Activated CD4-positive, alpha-beta T cell treated with anti-CD3 and anti-CD28 coated beads for 36 hours (primary cell): ENCODE data around the gene LNX1. TPM values are rescaled to one million over a fixed set of nuclear protein-coding genes. Genes with fewer than 3 reads are reported as not detected.

Source experiments
- ATAC-seq: fragments of 200-7000 bp; cut with Tn5 transposase; one replicate; pipeline ENCODE4 v1.10.0; 2021; ENCODE audit warnings: mild to moderate bottlenecking, moderate library complexity
- CTCF ChIA-PET: fragments of 350-600 bp; sonication (Branson Sonifier 250); formaldehyde crosslinking; loops from one replicate; lab custom pipeline; 2021; ENCODE audit warnings: antibody characterized with exemption; lab: Charles Lee
- POLR2A ChIA-PET: fragments of 350-600 bp; sonication (Branson Sonifier 250); formaldehyde crosslinking; loops from one replicate; lab custom pipeline; 2021; ENCODE audit warnings: antibody characterized with exemption, inconsistent platforms; lab: Charles Lee
- DNase-seq: peaks from one replicate; pipeline ENCODE4 v3.0.0-alpha.2; 2020
- H3K27ac Mint-ChIP-seq: one replicate; pipeline ENCODE4 v1.8.0; 2021; ENCODE audit warnings: mixed read lengths
- H3K27me3 Mint-ChIP-seq: one replicate; pipeline ENCODE4 v1.8.0; 2021; ENCODE audit warnings: mixed read lengths
- H3K36me3 Mint-ChIP-seq: one replicate; pipeline ENCODE4 v1.8.0; 2021; ENCODE audit warnings: low read depth, mixed read lengths
- H3K4me1 Mint-ChIP-seq: one replicate; pipeline ENCODE4 v1.8.0; 2021; ENCODE audit warnings: mixed read lengths
- H3K4me3 Mint-ChIP-seq: one replicate; pipeline ENCODE4 v1.8.0; 2021; ENCODE audit warnings: mild to moderate bottlenecking, moderate library complexity, mixed read lengths
- H3K9me3 Mint-ChIP-seq: one replicate; pipeline ENCODE4 v1.8.0; 2021; ENCODE audit warnings: low read depth, mixed read lengths
- intact Hi-C, 2 experiments: fragments of 100-400 bp; cut with DNase I in 1 of 2; cut with micrococcal nuclease in 1 of 2; formaldehyde crosslinking; loops; one replicate each; pipeline versions ENCODE4 v1.14.2 to v1.15.1; 2022 to 2024; cut with DNase I, micrococcal nuclease
- total RNA-seq, 2 experiments: library from RNA; stranded (reverse); gene quantifications; one replicate each; pipeline ENCODE4 v1.2.3, GENCODE V29; 2021

Gene LNX1
- total RNA-seq, result not detected

DNA sequence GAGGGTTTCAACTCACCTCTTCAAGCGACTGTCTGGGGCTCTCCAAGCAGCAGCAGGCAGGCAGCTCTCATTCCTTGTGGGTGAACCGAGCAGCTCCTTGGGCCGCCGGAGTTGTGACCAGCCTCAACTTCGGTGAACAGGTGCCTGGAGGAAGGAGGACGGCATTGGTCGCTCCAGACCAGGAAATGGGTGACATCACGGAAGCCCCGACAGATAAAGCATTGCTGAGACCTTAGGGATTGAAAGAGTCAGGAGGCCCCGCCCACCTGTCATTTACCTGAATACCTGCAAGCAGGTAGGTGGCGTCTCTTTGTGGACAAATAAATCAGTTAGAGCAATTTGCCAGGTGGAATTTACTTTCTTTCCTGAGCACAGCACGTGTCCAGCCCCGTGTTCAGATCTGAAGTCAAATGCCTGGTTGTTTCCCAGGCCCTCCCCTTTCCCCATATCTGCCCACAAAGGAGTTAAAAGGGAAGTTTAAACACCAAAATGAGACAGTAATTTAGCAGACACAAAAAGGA lies at the start of gene LNX1:
TSS of gene LNX1 (minus strand) at position 115 of the 521 bp plus-strand sequence. CDS start 17,484 bp downstream, outside the sequence.
- H3K9me3 Mint-ChIP-seq, result no peaks in the 10 kb centered on the region
- peaks cover 9% of the 10 kb centered on the region for H3K4me1 Mint-ChIP-seq
- no peak within 1 kb of the TSS for H3K4me3 Mint-ChIP-seq
- CTCF ChIA-PET, result no interaction called here
- no peak within 1 kb of the TSS for H3K27ac Mint-ChIP-seq
- H3K36me3 Mint-ChIP-seq, result no peaks in the 10 kb centered on the region
- DNase-seq (no peak), ATAC-seq (no peak)
- intact Hi-C loops, result loop anchor here in 1 of 2 experiments (10.0 kb wide), 1 partner anchor 643 kb away; no protein-coding TSS in a partner anchor
- peaks cover 32% of the 10 kb centered on the region for H3K27me3 Mint-ChIP-seq
- POLR2A ChIA-PET, result no interaction called here

DNA sequence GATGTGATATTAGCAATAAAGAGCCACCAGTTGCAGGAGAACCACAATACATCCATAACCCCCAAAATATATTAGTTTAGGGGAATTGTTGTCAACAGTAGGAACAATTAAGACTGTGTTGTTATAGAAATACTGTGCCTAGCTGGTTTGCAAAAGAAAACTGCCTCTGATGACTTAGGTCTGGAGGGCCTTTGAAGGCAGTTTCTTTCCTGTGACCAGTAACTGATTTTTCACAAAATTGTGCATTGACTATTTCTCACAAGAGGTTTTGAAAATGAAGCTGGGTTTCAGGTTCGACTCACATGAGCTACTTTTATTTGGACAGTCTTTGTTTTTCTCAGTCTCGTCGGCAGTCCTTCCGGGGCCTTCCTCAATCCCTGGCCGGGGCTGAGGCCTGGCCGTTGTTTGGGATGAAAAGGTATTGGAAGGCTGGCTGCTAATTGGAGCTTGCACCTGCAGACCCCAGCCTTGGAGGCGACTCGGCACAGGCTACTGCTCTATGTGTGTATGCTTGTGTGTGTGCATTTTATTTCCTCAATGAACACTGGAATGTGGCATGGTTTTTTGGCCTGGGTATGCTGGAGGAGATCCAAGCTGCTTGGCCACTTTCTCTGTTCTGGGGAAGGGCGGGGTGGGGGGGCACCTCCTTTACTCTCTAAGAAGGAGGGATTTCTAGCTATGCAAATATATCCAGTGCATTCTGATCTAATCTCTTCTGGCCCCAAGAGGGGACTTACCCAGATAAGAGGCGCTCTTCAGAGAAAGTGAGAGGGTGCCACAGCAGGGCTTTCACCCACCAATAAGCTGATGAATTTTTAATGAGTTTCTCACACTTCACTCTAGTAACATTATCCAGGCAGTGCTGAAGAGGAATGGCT lies 49.5 kb upstream of the LNX1 start:
- H3K27ac Mint-ChIP-seq, result no peak overlapping the region
- CTCF ChIA-PET, result interaction anchor here (0.7 kb wide), 1 partner anchor 88 kb away, joined by 3 read pairs; no protein-coding TSS in a partner anchor
- POLR2A ChIA-PET, result no interaction called here
- no peaks in the 10 kb centered on the region for H3K9me3 Mint-ChIP-seq
- intact Hi-C loops, result no loop called here
- ATAC-seq, result no peak
- H3K4me3 Mint-ChIP-seq, result no peak overlapping the region
- DNase-seq, result no peak
- no peaks in the 10 kb centered on the region for H3K36me3 Mint-ChIP-seq
- peaks cover 14% of the 10 kb centered on the region for H3K27me3 Mint-ChIP-seq
- H3K4me1 Mint-ChIP-seq, result no peaks in the 10 kb centered on the region

DNA sequence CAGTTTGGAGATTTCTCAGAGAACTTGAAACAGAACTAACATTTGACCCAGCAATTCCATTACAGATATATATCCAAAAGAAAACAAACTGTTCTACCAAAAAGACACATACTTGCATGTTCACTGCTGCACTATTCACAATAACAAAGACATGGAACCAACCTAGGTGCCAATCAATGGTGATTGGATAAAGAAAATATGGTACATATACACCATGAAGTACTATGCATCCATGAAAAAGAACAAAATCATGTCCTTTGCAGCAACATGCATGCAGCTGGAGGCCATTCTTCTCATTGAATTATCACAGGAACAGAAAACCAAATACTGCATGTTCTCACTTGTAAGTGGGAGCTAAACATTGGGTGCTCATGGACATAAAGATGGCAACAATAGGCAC lies 47.6 kb upstream of the LNX1 start:
- Mint-ChIP-seq H3K9me3 (no peaks in the 10 kb centered on the region), H3K27ac (no peak overlapping the region), H3K36me3 (no peaks in the 10 kb centered on the region), H3K4me1 (no peaks in the 10 kb centered on the region), H3K4me3 (no peak overlapping the region), H3K27me3 (peaks cover 16% of the 10 kb centered on the region)
- CTCF ChIA-PET, result no interaction called here
- POLR2A ChIA-PET, result no interaction called here
- ATAC-seq, result no peak
- intact Hi-C loops, result no loop called here
- no peak for DNase-seq

GRCh38 chr4:53637348-53637747 lies 46.1 kb upstream of the LNX1 start:
- H3K27ac Mint-ChIP-seq, result no peak overlapping the region
- no peak for ATAC-seq
- POLR2A ChIA-PET, result no interaction called here
- no peaks in the 10 kb centered on the region for H3K36me3 Mint-ChIP-seq
- no peak overlapping the region for H3K4me3 Mint-ChIP-seq
- CTCF ChIA-PET, result no interaction called here
- no peak for DNase-seq
- H3K9me3 Mint-ChIP-seq, result no peaks in the 10 kb centered on the region
- peaks cover 16% of the 10 kb centered on the region for H3K27me3 Mint-ChIP-seq
- intact Hi-C loops, result no loop called here
- no peaks in the 10 kb centered on the region for H3K4me1 Mint-ChIP-seq

DNA sequence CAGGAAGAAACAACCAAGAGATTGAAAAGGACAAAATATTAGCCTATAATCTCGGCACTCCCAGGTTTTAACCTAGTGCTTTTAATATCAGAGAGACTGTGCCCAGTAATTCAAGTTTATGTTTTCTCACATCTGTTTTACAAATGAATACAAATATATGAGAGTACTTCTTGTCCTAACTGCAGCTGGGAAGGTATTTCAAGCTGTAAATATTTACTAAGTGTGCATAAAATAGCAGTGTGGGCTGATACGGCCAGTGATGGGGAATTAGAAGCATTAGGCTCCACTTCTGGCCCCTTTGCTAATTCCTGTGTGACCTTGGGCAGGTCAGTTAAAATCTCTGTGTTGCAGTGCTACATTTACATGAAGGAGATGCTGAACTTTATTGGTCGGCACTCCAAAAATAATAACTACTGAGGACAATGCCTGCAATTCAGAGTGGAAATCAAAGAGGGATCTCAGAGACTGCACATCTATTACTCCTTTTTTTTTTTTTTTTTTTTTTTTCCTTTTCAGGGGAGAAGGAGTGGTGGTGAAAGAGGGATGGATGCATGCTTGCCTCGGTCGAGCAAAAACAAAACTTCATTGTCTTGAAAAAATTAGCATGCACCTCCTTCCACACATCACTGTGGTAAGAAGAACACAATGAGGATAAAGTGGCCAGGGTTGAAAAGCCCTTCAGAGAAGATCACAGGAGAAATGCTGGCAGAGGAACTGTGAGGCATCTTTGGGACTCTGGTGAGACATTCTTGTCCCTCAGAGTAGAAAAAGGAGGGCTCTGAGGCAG lies 44.6 kb upstream of the LNX1 start:
- no peak for ATAC-seq
- Mint-ChIP-seq H3K36me3 (no peaks in the 10 kb centered on the region), H3K4me1 (no peaks in the 10 kb centered on the region), H3K4me3 (no peak overlapping the region), H3K27ac (no peak overlapping the region), H3K9me3 (no peaks in the 10 kb centered on the region), H3K27me3 (peaks cover 16% of the 10 kb centered on the region)
- intact Hi-C loops, result no loop called here
- no peak for DNase-seq
- CTCF ChIA-PET, result interaction anchor here (0.6 to 1.2 kb wide), 2 partner anchors 9 to 318 kb away, joined by 3 read pairs; no protein-coding TSS in a partner anchor
- POLR2A ChIA-PET, result no interaction called here

- Mint-ChIP-seq H3K27ac (no peak overlapping the region), H3K4me3 (no peak overlapping the region), H3K36me3 (no peaks in the 10 kb centered on the region), H3K4me1 (no peaks in the 10 kb centered on the region), H3K9me3 (no peaks in the 10 kb centered on the region), H3K27me3 (peaks cover 15% of the 10 kb centered on the region)
- CTCF ChIA-PET, result no interaction called here
- POLR2A ChIA-PET, result no interaction called here
- ATAC-seq, result no peak
- no peak for DNase-seq
- intact Hi-C loops, result no loop called here
These were observed 42.3 kb upstream of the LNX1 start for GRCh38 chr4:53633608-53634007.

GRCh38 chr4:53629296-53629695 lies 38.0 kb upstream of the LNX1 start:
- Mint-ChIP-seq H3K4me3 (no peak overlapping the region), H3K27me3 (peaks cover 13% of the 10 kb centered on the region), H3K9me3 (peaks cover 1% of the 10 kb centered on the region), H3K4me1 (no peaks in the 10 kb centered on the region), H3K36me3 (no peaks in the 10 kb centered on the region), H3K27ac (no peak overlapping the region)
- ChIA-PET CTCF (no interaction called here), POLR2A (no interaction called here)
- intact Hi-C loops, result no loop called here
- ATAC-seq, result no peak
- no peak for DNase-seq

GRCh38 chr4:53626491-53626890 lies 35.2 kb upstream of the LNX1 start:
- no peak for DNase-seq
- intact Hi-C loops, result no loop called here
- POLR2A ChIA-PET, result no interaction called here
- peaks cover 21% of the 10 kb centered on the region for H3K27me3 Mint-ChIP-seq
- H3K27ac Mint-ChIP-seq, result no peak overlapping the region
- CTCF ChIA-PET, result interaction anchor here (1.1 kb wide), 1 partner anchor 8 kb away, joined by 3 read pairs; no protein-coding TSS in a partner anchor
- H3K9me3 Mint-ChIP-seq, result peaks cover 1% of the 10 kb centered on the region
- H3K4me1 Mint-ChIP-seq, result no peaks in the 10 kb centered on the region
- H3K36me3 Mint-ChIP-seq, result no peaks in the 10 kb centered on the region
- ATAC-seq, result no peak
- no peak overlapping the region for H3K4me3 Mint-ChIP-seq

- no peaks in the 10 kb centered on the region for H3K4me1 Mint-ChIP-seq
- no peaks in the 10 kb centered on the region for H3K36me3 Mint-ChIP-seq
- no peak for DNase-seq
- H3K9me3 Mint-ChIP-seq, result peaks cover 1% of the 10 kb centered on the region
- H3K27ac Mint-ChIP-seq, result no peak overlapping the region
- POLR2A ChIA-PET, result no interaction called here
- CTCF ChIA-PET, result no interaction called here
- H3K27me3 Mint-ChIP-seq, result peaks cover 21% of the 10 kb centered on the region
- no peak for ATAC-seq
- intact Hi-C loops, result no loop called here
- H3K4me3 Mint-ChIP-seq, result no peak overlapping the region
These were observed 34.6 kb upstream of the LNX1 start for GRCh38 chr4:53625888-53626287.

- Mint-ChIP-seq H3K9me3 (peaks cover 1% of the 10 kb centered on the region), H3K27ac (no peak overlapping the region), H3K4me1 (no peaks in the 10 kb centered on the region), H3K4me3 (no peak overlapping the region), H3K27me3 (peaks cover 22% of the 10 kb centered on the region), H3K36me3 (no peaks in the 10 kb centered on the region)
- intact Hi-C loops, result no loop called here
- no peak for ATAC-seq
- ChIA-PET POLR2A (no interaction called here), CTCF (no interaction called here)
- DNase-seq, result no peak
These were observed 31.5 kb upstream of the LNX1 start for GRCh38 chr4:53622739-53623151.

DNA sequence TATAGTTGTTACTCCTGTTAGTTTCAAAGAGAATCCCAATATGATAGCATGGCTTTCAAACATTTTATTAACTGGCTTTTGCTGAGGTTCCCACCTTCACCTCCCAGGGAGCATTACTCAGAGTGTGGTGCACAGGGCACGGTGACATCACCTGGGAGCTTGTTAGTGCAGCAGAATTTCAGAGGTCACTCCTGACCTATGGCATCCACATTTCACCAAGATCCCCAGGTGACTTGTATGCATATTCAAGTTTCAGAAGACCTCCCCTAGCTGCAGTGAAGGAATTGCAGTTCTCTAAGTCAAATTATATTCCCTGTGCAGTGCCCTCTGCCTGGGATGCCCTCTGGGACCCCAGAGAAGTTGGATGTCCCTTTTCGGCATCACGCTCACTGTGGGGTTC lies 29.7 kb upstream of the LNX1 start:
- ATAC-seq, result no peak
- ChIA-PET POLR2A (no interaction called here), CTCF (interaction anchor here (0.6 kb wide), 1 partner anchor 151 kb away, joined by 3 read pairs; no protein-coding TSS in a partner anchor)
- Mint-ChIP-seq H3K36me3 (no peaks in the 10 kb centered on the region), H3K4me3 (no peak overlapping the region), H3K27ac (no peak overlapping the region), H3K4me1 (no peaks in the 10 kb centered on the region), H3K27me3 (peaks cover 18% of the 10 kb centered on the region), H3K9me3 (peaks cover 1% of the 10 kb centered on the region)
- no peak for DNase-seq
- intact Hi-C loops, result no loop called here
